A673 (cell line): ENCODE data around the gene TTC38.

Source experiments
- EZH2 ChIP-seq: fragments of 200-600 bp; sonication (generic); IDR thresholded peaks from 2 replicates; pipeline ENCODE4 v1.6.1; 2017; ENCODE audit warnings: borderline replicate concordance, low read depth, mild to moderate bottlenecking, mixed read lengths, antibody characterized with exemption, low read length; ENCODE audit not compliant: poor library complexity, severe bottlenecking
- TF ChIP-seq, protein P1 (sequence below): fragments of 300-800, 200-600 bp; sonication (generic); conservative IDR thresholded peaks from 2 replicates; pipeline ENCODE4 v1.5.1; 2017; ENCODE audit warnings: low read depth, mild to moderate bottlenecking, antibody characterized with exemption, low read length, moderate library complexity, mixed read lengths

GRCh38 chr22:46320716-46321386 is 53.0 kb downstream of the TTC38 start:
- no peak for TF ChIP-seq EZH2
- TF ChIP-seq, protein P1, sequence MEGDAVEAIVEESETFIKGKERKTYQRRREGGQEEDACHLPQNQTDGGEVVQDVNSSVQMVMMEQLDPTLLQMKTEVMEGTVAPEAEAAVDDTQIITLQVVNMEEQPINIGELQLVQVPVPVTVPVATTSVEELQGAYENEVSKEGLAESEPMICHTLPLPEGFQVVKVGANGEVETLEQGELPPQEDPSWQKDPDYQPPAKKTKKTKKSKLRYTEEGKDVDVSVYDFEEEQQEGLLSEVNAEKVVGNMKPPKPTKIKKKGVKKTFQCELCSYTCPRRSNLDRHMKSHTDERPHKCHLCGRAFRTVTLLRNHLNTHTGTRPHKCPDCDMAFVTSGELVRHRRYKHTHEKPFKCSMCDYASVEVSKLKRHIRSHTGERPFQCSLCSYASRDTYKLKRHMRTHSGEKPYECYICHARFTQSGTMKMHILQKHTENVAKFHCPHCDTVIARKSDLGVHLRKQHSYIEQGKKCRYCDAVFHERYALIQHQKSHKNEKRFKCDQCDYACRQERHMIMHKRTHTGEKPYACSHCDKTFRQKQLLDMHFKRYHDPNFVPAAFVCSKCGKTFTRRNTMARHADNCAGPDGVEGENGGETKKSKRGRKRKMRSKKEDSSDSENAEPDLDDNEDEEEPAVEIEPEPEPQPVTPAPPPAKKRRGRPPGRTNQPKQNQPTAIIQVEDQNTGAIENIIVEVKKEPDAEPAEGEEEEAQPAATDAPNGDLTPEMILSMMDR = no peak
